Measurements from ENCODE around the gene ALK.

DNA sequence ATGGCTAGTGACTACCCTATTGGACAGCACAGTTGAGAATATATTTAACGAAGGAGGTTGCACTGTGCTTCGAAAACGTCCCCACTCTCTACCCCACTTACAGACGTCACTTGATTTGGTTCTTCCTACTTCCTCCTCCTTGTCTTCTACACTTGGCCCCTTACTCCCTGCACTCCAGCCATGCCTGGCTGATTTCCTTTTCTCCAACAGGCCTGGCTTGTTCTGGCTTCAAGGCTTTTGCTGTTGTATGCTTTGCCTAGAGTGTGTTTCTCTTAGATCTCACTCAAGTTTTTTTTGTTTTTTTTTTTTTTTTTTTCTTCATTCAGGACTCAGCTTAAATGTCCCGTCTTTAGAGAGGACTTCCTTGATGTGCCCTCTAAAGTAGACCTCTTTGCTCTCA is 469.4 kb downstream of the ALK start:
- TF ChIP-seq, protein P1, sequence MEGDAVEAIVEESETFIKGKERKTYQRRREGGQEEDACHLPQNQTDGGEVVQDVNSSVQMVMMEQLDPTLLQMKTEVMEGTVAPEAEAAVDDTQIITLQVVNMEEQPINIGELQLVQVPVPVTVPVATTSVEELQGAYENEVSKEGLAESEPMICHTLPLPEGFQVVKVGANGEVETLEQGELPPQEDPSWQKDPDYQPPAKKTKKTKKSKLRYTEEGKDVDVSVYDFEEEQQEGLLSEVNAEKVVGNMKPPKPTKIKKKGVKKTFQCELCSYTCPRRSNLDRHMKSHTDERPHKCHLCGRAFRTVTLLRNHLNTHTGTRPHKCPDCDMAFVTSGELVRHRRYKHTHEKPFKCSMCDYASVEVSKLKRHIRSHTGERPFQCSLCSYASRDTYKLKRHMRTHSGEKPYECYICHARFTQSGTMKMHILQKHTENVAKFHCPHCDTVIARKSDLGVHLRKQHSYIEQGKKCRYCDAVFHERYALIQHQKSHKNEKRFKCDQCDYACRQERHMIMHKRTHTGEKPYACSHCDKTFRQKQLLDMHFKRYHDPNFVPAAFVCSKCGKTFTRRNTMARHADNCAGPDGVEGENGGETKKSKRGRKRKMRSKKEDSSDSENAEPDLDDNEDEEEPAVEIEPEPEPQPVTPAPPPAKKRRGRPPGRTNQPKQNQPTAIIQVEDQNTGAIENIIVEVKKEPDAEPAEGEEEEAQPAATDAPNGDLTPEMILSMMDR (IDR thresholded peaks at IDR 0.05 in 2 of 3, conservative IDR thresholded peaks at IDR 0.05 in 1 of 3; ENCODE audit: control insufficient read depth in 2 of 3, extremely low read depth in 1 of 3, insufficient read depth in 1 of 3, low read depth in 3 of 3, low read length in 3 of 3): no peak
- no peak for TF ChIP-seq POLR2A (IDR thresholded peaks at IDR 0.05; ENCODE audit: low read depth, low read length)
- TF ChIP-seq, protein P2, sequence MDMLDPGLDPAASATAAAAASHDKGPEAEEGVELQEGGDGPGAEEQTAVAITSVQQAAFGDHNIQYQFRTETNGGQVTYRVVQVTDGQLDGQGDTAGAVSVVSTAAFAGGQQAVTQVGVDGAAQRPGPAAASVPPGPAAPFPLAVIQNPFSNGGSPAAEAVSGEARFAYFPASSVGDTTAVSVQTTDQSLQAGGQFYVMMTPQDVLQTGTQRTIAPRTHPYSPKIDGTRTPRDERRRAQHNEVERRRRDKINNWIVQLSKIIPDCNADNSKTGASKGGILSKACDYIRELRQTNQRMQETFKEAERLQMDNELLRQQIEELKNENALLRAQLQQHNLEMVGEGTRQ (IDR thresholded peaks at IDR 0.05; ENCODE audit: borderline replicate concordance, low read depth, low read length): no peak

Measured in GM12878 (cell line).